Ovary (tissue), 3 donors: ENCODE data around the gene MCTP1.

Experiments used
- POLR2A ChIP-seq: fragments of 450-650 bp; IDR thresholded peaks from one replicate; pipeline ENCODE4 v1.6.1; 2017; ENCODE audit warnings: antibody characterized with exemption, mild to moderate bottlenecking, moderate library complexity
- TF ChIP-seq, protein P1 (sequence below), 3 donors: fragments of 450-650 bp in 2 of 3; fragments of 200-600 bp in 1 of 3; IDR thresholded peaks; one replicate each; pipeline versions ENCODE4 v1.5.1 to v1.8.0; 2016 to 2022; ENCODE audit warnings: antibody characterized with exemption in 3 of 3, mild to moderate bottlenecking in 1 of 3
- donor health status: DM: no; HTN: no; CAD: no.

DNA sequence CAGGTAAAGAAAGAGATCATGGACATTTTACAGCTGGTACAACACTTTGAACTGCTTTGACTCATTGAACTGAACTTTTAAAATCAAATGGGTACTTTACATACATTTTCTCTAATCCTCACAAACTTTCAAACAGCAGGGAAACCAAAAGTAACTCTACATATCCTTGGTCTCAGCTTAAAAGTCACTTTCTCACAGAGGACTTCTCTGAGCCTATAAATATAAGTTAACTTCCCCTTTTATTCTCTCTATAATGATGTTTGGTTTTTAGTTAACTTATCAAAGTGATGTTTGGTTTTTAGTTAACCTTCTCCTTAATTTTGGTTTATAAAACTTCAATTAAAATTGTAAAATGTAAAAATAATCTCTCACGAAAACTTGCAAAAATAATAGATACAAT, 209.8 kb downstream of the MCTP1 start:
- TF ChIP-seq, protein P1, sequence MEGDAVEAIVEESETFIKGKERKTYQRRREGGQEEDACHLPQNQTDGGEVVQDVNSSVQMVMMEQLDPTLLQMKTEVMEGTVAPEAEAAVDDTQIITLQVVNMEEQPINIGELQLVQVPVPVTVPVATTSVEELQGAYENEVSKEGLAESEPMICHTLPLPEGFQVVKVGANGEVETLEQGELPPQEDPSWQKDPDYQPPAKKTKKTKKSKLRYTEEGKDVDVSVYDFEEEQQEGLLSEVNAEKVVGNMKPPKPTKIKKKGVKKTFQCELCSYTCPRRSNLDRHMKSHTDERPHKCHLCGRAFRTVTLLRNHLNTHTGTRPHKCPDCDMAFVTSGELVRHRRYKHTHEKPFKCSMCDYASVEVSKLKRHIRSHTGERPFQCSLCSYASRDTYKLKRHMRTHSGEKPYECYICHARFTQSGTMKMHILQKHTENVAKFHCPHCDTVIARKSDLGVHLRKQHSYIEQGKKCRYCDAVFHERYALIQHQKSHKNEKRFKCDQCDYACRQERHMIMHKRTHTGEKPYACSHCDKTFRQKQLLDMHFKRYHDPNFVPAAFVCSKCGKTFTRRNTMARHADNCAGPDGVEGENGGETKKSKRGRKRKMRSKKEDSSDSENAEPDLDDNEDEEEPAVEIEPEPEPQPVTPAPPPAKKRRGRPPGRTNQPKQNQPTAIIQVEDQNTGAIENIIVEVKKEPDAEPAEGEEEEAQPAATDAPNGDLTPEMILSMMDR (IDR thresholded peaks at IDR 0.05): no peak
- no peak for TF ChIP-seq POLR2A
